Liver (tissue), 3 donors: ENCODE data around the gene CACNA1H.

Experiments
- CTCF ChIP-seq: fragments of 150-350 bp; IDR thresholded peaks from 2 replicates; pipeline ENCODE4 v1.5.1; 2017; ENCODE audit warnings: improper control_type of control experiment, low read depth, low read length; ENCODE audit not compliant: missing input control
- MAX ChIP-seq: IDR thresholded peaks from 2 replicates; pipeline ENCODE4 v1.6.1; 2016; ENCODE audit warnings: antibody characterized with exemption
- NR2F2 ChIP-seq: IDR thresholded peaks from 2 replicates; pipeline ENCODE4 v1.6.1; 2016; ENCODE audit warnings: antibody characterized with exemption
- RXRA ChIP-seq, 2 donors: IDR thresholded peaks; 2 replicates each; pipeline ENCODE4 v1.6.1; 2017 to 2018; ENCODE audit warnings: antibody characterized with exemption in 2 of 2, mild to moderate bottlenecking in 1 of 2
- donor health status: healthy.
- donor health status: healthy.

GRCh38 chr16:1158456-1159324 lies 5.8 kb downstream of the CACNA1H start:
- TF ChIP-seq RXRA (IDR thresholded peaks at IDR 0.05), result no peak
- no peak for TF ChIP-seq CTCF
- no peak for TF ChIP-seq MAX
- no peak for TF ChIP-seq NR2F2
